ENCODE results near the gene TBRG1. TPM values are rescaled to one million over a fixed set of nuclear protein-coding genes. Genes with fewer than 3 reads are reported as not detected.

TBRG1 gene
- total RNA-seq, 4 donors from 2014 or later = 20.8 to 42.3 (median 25.6) TPM

DNA sequence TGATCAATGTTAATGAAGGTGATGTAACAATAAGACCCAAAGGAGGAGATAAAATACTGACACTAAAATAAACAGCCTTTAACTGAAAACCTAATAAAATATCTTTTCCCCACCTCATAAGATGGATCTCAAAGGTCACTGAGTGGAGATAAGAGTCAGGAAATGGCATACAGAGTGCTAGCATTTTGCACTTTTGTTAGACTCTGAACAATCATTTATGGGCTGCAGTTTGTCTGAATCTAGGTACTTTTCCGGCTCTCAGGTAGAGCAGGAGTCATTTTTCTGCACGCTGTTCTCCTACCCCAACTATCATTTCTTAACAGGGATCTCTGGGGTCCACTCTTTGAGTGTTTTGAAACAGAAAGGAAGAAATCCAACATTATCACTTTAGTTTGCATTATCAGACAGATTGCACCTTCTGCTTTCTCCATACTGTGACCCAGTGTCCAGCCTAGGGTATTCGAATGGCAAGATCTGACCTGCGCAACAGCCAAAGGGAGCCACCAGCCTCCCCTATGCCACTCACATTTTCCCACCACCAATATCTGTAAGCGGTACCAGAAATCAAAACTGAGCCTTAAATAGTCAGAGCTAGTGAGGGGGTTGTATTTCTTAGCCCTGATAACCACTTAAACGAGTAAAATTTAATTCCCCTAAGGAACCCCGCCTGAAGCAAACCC, 50.0 kb downstream of the TBRG1 start:
- no peak for DNase-seq
- in situ Hi-C loops (cut with MboI; ENCODE audit: low sequenced_read_pairs in 4 of 4) (loop anchor here in 3 of 4 donors (5.0 to 10.0 kb wide), 3 partner anchors 90 to 165 kb away; partner anchors contain the start of gene ESAM (in 1 of the 3)), intact Hi-C loops (cut with DNase I; ENCODE audit: low total_unique reads) (loop anchor here (1.0 to 10.0 kb wide), 6 partner anchors 50 to 922 kb away; partner anchors contain the start of genes CCDC15, STT3A, TBRG1 and TMEM218)
- Histone ChIP-seq H3K36me3 (peaks cover 0 to 1% of the 10 kb centered on the region in 2 donors), H3K27me3 (no peaks in the 10 kb centered on the region), H3K27ac (peak overlapping the region; percentile 77 to 83 (median 82)), H3K9me3 (no peaks in the 10 kb centered on the region), H3K4me3 (peak overlapping the region; percentile 70 to 84 (median 76)), H3K4me1 (peaks cover 15 to 17% of the 10 kb centered on the region in 2 donors)
- TF ChIP-seq POLR2A (IDR thresholded peaks at IDR 0.05) = no peak
- TF ChIP-seq, protein P1, sequence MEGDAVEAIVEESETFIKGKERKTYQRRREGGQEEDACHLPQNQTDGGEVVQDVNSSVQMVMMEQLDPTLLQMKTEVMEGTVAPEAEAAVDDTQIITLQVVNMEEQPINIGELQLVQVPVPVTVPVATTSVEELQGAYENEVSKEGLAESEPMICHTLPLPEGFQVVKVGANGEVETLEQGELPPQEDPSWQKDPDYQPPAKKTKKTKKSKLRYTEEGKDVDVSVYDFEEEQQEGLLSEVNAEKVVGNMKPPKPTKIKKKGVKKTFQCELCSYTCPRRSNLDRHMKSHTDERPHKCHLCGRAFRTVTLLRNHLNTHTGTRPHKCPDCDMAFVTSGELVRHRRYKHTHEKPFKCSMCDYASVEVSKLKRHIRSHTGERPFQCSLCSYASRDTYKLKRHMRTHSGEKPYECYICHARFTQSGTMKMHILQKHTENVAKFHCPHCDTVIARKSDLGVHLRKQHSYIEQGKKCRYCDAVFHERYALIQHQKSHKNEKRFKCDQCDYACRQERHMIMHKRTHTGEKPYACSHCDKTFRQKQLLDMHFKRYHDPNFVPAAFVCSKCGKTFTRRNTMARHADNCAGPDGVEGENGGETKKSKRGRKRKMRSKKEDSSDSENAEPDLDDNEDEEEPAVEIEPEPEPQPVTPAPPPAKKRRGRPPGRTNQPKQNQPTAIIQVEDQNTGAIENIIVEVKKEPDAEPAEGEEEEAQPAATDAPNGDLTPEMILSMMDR (IDR thresholded peaks at IDR 0.05 in 4 of 5, conservative IDR thresholded peaks at IDR 0.05 in 1 of 5) = no peak
- ATAC-seq = no peak

DNA sequence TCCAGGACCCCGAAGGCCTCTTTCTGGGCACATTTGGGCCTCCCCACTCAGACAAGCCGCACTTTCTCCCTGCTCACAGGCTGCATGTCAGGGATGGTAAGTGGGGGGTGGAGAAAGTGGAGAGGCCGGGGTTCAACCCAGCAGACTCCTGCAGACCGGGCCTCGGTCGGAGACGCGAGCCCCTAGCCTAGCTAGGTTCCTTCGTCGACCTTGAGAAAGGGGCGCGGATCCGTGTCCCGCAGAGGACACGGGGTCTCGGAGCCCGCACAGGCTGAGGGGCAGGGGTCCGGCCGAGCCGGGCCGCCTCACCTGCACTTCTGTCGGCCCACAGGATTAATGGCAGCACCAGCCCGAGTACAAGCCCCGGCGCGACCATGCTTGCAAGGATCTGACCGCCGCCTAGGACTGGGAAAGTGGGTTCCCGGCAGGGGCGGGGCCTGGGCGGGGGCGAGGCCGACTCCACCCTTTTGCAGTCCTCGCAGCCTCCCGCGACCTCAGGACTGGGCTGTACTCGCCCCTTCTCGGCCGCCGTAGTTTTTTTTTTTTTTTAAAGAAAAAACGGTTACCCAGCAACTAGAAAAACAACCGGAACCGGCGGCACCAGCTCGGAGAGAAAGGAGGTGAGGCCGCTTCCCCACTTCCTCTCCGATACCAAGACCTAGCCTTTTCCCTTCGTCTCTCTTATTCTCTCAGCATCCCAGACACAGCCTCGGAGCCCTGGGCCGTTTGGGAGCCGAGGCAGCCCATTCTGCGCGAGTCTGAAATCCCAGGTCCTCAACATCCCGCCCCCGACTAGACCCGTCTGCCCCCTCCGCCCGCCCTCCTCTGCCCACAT, 50.9 kb downstream of the TBRG1 start, which contains the start of the genes SIAE and SPA17:
SIAE (minus strand) TSS at position 407 of the 835 bp plus-strand sequence; CDS start at position 376, 31 bp downstream.
SPA17 (plus strand) TSS at position 572 of the 835 bp plus-strand sequence. CDS start 1,361 bp downstream, outside the sequence.
- peak within 1 kb of the TSS; percentile 70 to 84 (median 76) for H3K4me3 ChIP-seq

DNA sequence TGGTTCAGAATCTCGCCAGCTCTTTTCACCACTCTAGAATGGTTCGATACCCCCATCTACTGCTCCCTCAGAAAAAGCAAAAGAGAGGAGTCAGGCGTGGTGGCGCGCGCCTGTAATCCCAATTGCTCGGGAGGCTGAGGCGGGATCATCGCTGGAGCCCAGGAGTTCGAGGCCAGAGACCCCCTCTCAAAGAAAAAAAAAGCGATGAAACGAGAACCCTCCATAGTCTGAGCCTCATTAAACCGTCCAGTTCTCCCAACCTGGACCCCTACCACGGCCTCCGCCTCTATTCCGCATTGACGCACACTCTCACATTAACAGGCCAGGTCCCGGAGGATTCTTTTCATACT, 51.5 kb downstream of the TBRG1 start:
- H3K4me1 ChIP-seq = peaks cover 15 to 17% of the 10 kb centered on the region in 2 donors
- DNase-seq (no peak), ATAC-seq (no peak)
- H3K9me3 ChIP-seq = no peaks in the 10 kb centered on the region
- TF ChIP-seq, protein P1 (IDR thresholded peaks at IDR 0.05 in 4 of 5, conservative IDR thresholded peaks at IDR 0.05 in 1 of 5) = no peak
- no peak for TF ChIP-seq POLR2A (IDR thresholded peaks at IDR 0.05)
- H3K36me3 ChIP-seq = no peaks in the 10 kb centered on the region
- intact Hi-C loops (cut with DNase I; ENCODE audit: low total_unique reads) = loop anchor here (5.0 to 10.0 kb wide), 4 partner anchors 52 to 921 kb away; partner anchors contain the start of genes CCDC15, STT3A and TBRG1
- peak overlapping the region; percentile 70 to 84 (median 76) for H3K4me3 ChIP-seq
- in situ Hi-C loops (cut with MboI; ENCODE audit: low sequenced_read_pairs in 4 of 4) = loop anchor here in 3 of 4 donors (5.0 to 10.0 kb wide), 3 partner anchors 88 to 163 kb away; partner anchors contain the start of gene ESAM (in 1 of the 3)
- H3K27ac ChIP-seq = peak overlapping the region; percentile 77 to 83 (median 82)
- no peaks in the 10 kb centered on the region for H3K27me3 ChIP-seq

More for the DNA sequence above, 50.9 kb downstream of the TBRG1 start, which contains the start of the genes SIAE and SPA17:
- peak; percentile 87 to 92 for ATAC-seq
- Histone ChIP-seq H3K36me3 (no peaks in the 10 kb centered on the region), H3K9me3 (no peaks in the 10 kb centered on the region), H3K27me3 (no peaks in the 10 kb centered on the region), H3K27ac (peak within 1 kb of the TSS; percentile 77 to 83 (median 82)), H3K4me1 (peaks cover 15 to 17% of the 10 kb centered on the region in 2 donors)
- in situ Hi-C loops (cut with MboI; ENCODE audit: low sequenced_read_pairs in 4 of 4) (loop anchor here in 3 of 4 donors (5.0 to 10.0 kb wide), 3 partner anchors 89 to 164 kb away; partner anchors contain the start of gene ESAM (in 1 of the 3)), intact Hi-C loops (cut with DNase I; ENCODE audit: low total_unique reads) (loop anchor here (1.0 to 10.0 kb wide), 6 partner anchors 51 to 921 kb away; partner anchors contain the start of genes CCDC15, STT3A, TBRG1 and TMEM218)
- TF ChIP-seq POLR2A (IDR thresholded peaks at IDR 0.05) = peak; percentile 25 to 36
- TF ChIP-seq, protein P1 (IDR thresholded peaks at IDR 0.05 in 4 of 5, conservative IDR thresholded peaks at IDR 0.05 in 1 of 5) = peak in 2 of 5 experiments; percentile 6 to 10
- peak; percentile 85 to 90 for DNase-seq

DNA sequence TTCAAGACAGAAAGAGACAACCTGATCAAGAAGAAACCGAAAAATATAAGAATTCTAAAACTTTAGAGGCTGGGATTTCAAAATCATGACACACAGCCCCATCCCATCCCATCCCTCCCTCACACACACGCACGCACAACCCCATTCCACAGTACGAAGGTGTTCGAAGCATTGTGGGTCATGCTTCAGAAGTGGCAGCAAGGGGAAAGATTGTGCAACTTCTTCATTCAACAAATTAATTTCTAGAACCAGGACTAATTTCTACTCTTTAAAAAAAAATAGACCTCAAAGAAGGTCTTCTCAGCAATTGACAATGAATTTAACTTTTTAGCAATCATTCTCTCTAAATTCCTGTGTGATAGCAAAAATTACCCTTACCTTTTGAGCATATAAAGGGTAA, 51.9 kb downstream of the TBRG1 start:
- DNase-seq = no peak
- H3K9me3 ChIP-seq = no peaks in the 10 kb centered on the region
- H3K27me3 ChIP-seq = no peaks in the 10 kb centered on the region
- no peak for ATAC-seq
- peak overlapping the region; percentile 70 to 84 (median 76) for H3K4me3 ChIP-seq
- TF ChIP-seq, protein P1 (IDR thresholded peaks at IDR 0.05 in 4 of 5, conservative IDR thresholded peaks at IDR 0.05 in 1 of 5) = no peak
- no peak for TF ChIP-seq POLR2A (IDR thresholded peaks at IDR 0.05)
- intact Hi-C loops (cut with DNase I; ENCODE audit: low total_unique reads) (loop anchor here (5.0 to 10.0 kb wide), 4 partner anchors 52 to 920 kb away; partner anchors contain the start of genes CCDC15, STT3A and TBRG1), in situ Hi-C loops (cut with MboI; ENCODE audit: low sequenced_read_pairs in 4 of 4) (loop anchor here in 3 of 4 donors (5.0 to 10.0 kb wide), 3 partner anchors 88 to 163 kb away; partner anchors contain the start of gene ESAM (in 1 of the 3))
- peaks cover 15 to 17% of the 10 kb centered on the region in 2 donors for H3K4me1 ChIP-seq
- no peaks in the 10 kb centered on the region for H3K36me3 ChIP-seq
- peak overlapping the region; percentile 77 to 83 (median 82) for H3K27ac ChIP-seq

All from gastrocnemius medialis (tissue), 4 donors.